ENCODE results near the gene ZNRF1.

The ZNRF1 gene

GRCh38 chr16:75062135-75062975 lies 63.5 kb downstream of the ZNRF1 start:
- peak; percentile 65 for DNase-seq (ENCODE audit: low spot score)

GRCh38 chr16:75062976-75063346 lies 64.1 kb downstream of the ZNRF1 start:
- DNase-seq (ENCODE audit: low spot score) = peak; percentile 63

- DNase-seq (ENCODE audit: low spot score) = no peak
These were observed 64.8 kb downstream of the ZNRF1 start for GRCh38 chr16:75063549-75064088.

GRCh38 chr16:75064403-75065148 lies 65.8 kb downstream of the ZNRF1 start:
- no peak for DNase-seq (ENCODE audit: low spot score)

- DNase-seq (ENCODE audit: low spot score) = peak; percentile 54
These were observed 66.3 kb downstream of the ZNRF1 start for GRCh38 chr16:75065149-75065505.

GRCh38 chr16:75065521-75066149 lies 66.8 kb downstream of the ZNRF1 start:
- no peak for DNase-seq (ENCODE audit: low spot score)

GRCh38 chr16:75066861-75067447 lies 68.1 kb downstream of the ZNRF1 start:
- DNase-seq (ENCODE audit: low spot score) = no peak

GRCh38 chr16:75068085-75069031 lies 69.5 kb downstream of the ZNRF1 start:
- DNase-seq (ENCODE audit: low spot score) = no peak

- no peak for DNase-seq (ENCODE audit: low spot score)
These were observed 71.4 kb downstream of the ZNRF1 start for GRCh38 chr16:75070012-75070841.

GRCh38 chr16:75071621-75072020 lies 72.8 kb downstream of the ZNRF1 start:
- no peak for DNase-seq (ENCODE audit: low spot score)

GRCh38 chr16:75072239-75072947 lies 73.6 kb downstream of the ZNRF1 start:
- DNase-seq (ENCODE audit: low spot score) = no peak

- DNase-seq (ENCODE audit: low spot score) = no peak
These were observed 74.9 kb downstream of the ZNRF1 start for GRCh38 chr16:75073545-75074303.

GRCh38 chr16:75074304-75074793 lies 75.5 kb downstream of the ZNRF1 start:
- no peak for DNase-seq (ENCODE audit: low spot score)

- peak; percentile 41 for DNase-seq (ENCODE audit: low spot score)
These were observed 76.3 kb downstream of the ZNRF1 start for GRCh38 chr16:75074920-75075687.

GRCh38 chr16:75075688-75076268 lies 77.0 kb downstream of the ZNRF1 start:
- no peak for DNase-seq (ENCODE audit: low spot score)

- no peak for DNase-seq (ENCODE audit: low spot score)
These were observed 80.1 kb downstream of the ZNRF1 start for GRCh38 chr16:75078886-75079285.

- DNase-seq (ENCODE audit: low spot score) = no peak
These were observed 80.6 kb downstream of the ZNRF1 start for GRCh38 chr16:75079346-75079926.
